ENCODE measurements around the gene RAD51AP1.

GRCh38 chr12:4499186-4499585 is 39.5 kb upstream of the RAD51AP1 start:
- TF ChIP-seq CTCF (IDR thresholded peaks at IDR 0.05) (no peak), POLR2A (IDR thresholded peaks at IDR 0.05) (no peak), EP300 (IDR thresholded peaks at IDR 0.05) (no peak)

Measured in gastroesophageal sphincter (tissue), 3 donors.